ENCODE measurements around the gene ATP5ME.

DNA sequence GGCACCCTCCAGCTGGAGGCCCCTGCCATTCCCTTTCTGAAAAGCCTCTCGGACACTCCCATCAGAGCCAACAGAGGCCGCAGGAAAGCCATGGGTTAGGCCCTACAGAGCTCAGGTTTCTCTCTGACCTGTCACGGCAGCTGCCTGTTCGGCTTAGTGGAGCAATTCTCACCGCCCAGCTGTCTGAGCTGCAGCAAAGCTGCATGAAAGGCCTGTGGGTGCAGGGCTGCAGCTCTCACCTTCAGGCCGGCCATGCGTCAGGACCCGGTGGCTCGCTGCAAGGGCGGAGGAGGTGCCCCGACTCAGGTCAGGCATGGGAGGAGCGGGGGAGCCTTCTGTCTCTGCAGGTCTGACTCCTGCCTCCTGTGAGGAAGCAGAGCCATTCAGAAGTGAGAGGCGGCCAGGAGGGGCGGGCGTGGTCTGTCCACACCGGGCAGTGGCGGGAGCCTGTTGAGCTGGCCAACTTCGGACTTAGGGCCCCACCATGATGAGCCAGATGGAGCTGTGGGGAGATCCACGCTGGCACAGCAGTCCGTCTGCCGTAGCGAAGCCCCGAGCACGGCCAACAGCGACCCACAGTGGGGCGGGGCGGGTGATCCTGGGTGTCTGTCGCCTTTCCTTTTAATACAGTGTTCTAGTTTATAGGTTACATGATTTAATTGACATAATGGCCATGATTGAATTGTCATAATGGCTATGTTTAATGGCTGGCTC lies 25.3 kb downstream of the ATP5ME start:
- TF ChIP-seq, protein P1, sequence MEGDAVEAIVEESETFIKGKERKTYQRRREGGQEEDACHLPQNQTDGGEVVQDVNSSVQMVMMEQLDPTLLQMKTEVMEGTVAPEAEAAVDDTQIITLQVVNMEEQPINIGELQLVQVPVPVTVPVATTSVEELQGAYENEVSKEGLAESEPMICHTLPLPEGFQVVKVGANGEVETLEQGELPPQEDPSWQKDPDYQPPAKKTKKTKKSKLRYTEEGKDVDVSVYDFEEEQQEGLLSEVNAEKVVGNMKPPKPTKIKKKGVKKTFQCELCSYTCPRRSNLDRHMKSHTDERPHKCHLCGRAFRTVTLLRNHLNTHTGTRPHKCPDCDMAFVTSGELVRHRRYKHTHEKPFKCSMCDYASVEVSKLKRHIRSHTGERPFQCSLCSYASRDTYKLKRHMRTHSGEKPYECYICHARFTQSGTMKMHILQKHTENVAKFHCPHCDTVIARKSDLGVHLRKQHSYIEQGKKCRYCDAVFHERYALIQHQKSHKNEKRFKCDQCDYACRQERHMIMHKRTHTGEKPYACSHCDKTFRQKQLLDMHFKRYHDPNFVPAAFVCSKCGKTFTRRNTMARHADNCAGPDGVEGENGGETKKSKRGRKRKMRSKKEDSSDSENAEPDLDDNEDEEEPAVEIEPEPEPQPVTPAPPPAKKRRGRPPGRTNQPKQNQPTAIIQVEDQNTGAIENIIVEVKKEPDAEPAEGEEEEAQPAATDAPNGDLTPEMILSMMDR (IDR thresholded peaks at IDR 0.05) = no peak
- TF ChIP-seq EZH2 (IDR thresholded peaks at IDR 0.05) = no peak
